Activated CD4-positive, alpha-beta T cell treated with anti-CD3 and anti-CD28 coated beads for 4 hours (primary cell): ENCODE data around the gene IQCN.

Experiments
- DNase-seq, 2 donors: peaks; one replicate each; pipeline ENCODE4 v3.0.0-alpha.2; 2020

IQCN gene

GRCh38 chr19:18208098-18208951, 65.9 kb downstream of the IQCN start:
- DNase-seq = peak; percentile 42 to 51
